Measurements from ENCODE around the gene PIP5K1A. TPM values are rescaled to one million over a fixed set of nuclear protein-coding genes. Genes with fewer than 3 reads are reported as not detected.
"Not testable (repeated sequence)": the region's sequence is repeated elsewhere in the genome, so short reads cannot be mapped to it uniquely, and the experiment has no call there.

Gene PIP5K1A
- total RNA-seq, 4 donors from 2014 or later: 27.7 to 67.6 (median 44.1) TPM

DNA sequence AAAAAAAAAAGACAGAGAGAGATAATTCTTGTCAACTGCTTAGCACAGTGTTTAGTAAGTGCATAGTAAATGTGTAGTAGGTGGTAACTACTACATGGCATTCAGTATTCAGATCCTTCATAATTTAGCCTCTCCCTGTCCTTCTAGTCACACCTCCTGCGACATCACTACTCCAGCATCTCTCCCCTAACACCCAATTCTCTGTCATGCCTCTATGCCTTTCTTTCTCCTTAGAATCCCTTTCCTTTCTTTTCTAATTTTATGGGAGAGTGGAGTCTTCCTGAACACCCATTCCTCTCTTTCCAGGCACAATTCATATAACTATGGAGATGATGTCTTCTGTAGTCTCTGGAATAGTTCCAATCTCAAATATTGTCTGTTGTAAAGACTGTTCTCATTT, 4.5 kb upstream of the PIP5K1A start:
- intact Hi-C loops (cut with DNase I; ENCODE audit: low total_unique reads): no loop called here
- DNase-seq (ENCODE audit: low spot score in 2 of 2): no peak
- 72 to 86% methylated on average over 1 of the region's 1 CpG for WGBS, 2 donors

DNA sequence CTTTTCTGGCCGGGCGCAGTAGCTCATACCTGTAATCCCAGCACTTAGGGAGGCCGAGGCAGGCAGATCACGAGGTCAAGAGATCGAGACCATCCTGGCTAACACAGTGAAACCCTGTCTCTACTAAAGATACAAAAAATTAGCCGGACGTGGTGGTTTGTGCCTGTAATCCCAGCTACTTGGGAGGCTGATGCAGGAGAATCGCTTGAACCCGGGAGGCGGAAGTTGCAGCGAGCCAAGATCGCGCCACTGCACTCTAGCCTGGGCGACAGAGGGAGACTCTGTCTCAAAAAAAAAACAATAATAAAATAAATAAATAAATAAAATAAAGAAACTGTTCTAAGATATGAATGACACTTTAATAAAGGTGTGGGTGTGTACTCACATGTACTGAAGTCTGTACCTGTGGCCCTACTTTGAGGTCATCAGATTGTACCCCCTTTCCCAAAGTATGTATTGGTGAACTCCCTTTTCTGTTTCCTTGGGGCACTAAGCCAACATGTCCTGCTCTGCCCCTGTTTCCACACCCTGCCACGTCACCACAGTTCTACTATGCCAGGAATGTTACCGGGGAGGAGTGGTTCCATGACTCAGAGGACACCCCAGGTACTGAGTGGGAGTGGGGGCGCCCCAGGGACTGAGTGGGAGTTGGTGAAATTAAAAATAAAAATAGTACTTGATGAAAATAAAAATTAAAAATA, 3.3 kb upstream of the PIP5K1A start:
- not testable (repeated sequence) for H3K4me3 ChIP-seq (ENCODE audit: low read depth, poor library complexity, severe bottlenecking)
- peak; percentile 93 to 96 for DNase-seq (ENCODE audit: low spot score in 2 of 2)
- intact Hi-C loops (cut with DNase I; ENCODE audit: low total_unique reads): loop anchor here (5.0 kb wide), 1 partner anchor 57 kb away; the partner anchor contains the start of gene PSMD4
- 52 to 53% methylated on average over 17 of the region's 17 CpGs for WGBS, 2 donors

More for the DNA sequence above, 4.5 kb upstream of the PIP5K1A start:
- TF ChIP-seq, protein P1, sequence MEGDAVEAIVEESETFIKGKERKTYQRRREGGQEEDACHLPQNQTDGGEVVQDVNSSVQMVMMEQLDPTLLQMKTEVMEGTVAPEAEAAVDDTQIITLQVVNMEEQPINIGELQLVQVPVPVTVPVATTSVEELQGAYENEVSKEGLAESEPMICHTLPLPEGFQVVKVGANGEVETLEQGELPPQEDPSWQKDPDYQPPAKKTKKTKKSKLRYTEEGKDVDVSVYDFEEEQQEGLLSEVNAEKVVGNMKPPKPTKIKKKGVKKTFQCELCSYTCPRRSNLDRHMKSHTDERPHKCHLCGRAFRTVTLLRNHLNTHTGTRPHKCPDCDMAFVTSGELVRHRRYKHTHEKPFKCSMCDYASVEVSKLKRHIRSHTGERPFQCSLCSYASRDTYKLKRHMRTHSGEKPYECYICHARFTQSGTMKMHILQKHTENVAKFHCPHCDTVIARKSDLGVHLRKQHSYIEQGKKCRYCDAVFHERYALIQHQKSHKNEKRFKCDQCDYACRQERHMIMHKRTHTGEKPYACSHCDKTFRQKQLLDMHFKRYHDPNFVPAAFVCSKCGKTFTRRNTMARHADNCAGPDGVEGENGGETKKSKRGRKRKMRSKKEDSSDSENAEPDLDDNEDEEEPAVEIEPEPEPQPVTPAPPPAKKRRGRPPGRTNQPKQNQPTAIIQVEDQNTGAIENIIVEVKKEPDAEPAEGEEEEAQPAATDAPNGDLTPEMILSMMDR (IDR thresholded peaks at IDR 0.05): no peak
- TF ChIP-seq POLR2A (IDR thresholded peaks at IDR 0.05): no peak
- H3K4me3 ChIP-seq (ENCODE audit: low read depth, poor library complexity, severe bottlenecking): no peak overlapping the region

DNA sequence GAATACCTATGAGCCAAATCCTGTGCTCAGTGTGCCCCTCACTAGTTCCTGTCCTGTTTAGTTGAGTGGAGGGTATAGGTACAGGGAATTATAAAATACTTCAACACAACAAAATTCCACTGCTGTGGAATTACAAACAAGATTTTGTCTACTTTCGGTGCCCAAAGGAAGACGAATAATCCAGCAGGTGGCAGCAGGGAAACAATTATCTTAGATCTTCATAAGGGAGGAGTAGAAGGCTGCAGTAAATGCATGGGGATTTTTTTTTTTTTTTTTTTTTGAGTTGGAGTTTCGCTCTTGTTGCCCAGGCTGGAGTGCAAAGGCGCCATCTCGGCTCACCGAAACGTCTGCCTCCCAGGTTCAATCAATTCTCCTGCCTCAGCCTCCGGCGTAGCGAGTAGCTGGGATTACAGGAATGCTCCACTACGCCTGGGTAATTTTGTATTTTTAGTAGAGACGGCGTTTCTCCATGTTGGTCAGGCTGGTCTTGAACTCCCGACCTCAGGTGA, 2.0 kb upstream of the PIP5K1A start:
- 28 to 29% methylated on average over 14 of the region's 14 CpGs for WGBS, 2 donors
- H3K4me3 ChIP-seq (ENCODE audit: low read depth, poor library complexity, severe bottlenecking): no peak overlapping the region
- intact Hi-C loops (cut with DNase I; ENCODE audit: low total_unique reads): loop anchor here (5.0 kb wide), 1 partner anchor 56 kb away; the partner anchor contains the start of gene PSMD4
- TF ChIP-seq, protein P1 (IDR thresholded peaks at IDR 0.05): no peak
- TF ChIP-seq POLR2A (IDR thresholded peaks at IDR 0.05): no peak
- DNase-seq (ENCODE audit: low spot score in 2 of 2): peak; percentile 82 to 86

DNA sequence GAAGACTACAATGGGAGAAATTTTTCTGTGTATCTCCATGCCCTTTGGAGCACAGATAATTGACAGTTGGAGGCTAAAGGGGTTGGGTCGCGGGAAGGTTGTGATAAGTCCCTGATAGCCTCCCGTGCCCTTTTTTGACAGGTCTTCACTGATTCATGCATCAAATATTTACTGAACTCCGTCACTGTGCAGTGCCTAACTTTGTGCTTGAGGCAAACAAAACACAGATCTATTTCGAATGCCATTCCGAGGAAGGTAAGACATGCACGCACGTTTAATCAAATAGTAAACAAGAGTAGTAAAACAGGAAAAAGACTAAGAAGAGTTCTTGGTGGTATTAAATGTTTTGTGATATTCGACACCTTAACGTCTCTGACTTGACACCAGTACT, 494 bp upstream of the PIP5K1A start:
- WGBS, 2 donors: 7% methylated on average over 10 of the region's 10 CpGs
- no peak overlapping the region for H3K4me3 ChIP-seq (ENCODE audit: low read depth, poor library complexity, severe bottlenecking)
- peak in 1 of 2 donors; percentile 61 for DNase-seq (ENCODE audit: low spot score in 2 of 2)
- TF ChIP-seq, protein P1 (IDR thresholded peaks at IDR 0.05): no peak
- no peak for TF ChIP-seq POLR2A (IDR thresholded peaks at IDR 0.05)
- intact Hi-C loops (cut with DNase I; ENCODE audit: low total_unique reads): loop anchor here (5.0 kb wide), 1 partner anchor 54 kb away; the partner anchor contains the start of gene PSMD4

DNA sequence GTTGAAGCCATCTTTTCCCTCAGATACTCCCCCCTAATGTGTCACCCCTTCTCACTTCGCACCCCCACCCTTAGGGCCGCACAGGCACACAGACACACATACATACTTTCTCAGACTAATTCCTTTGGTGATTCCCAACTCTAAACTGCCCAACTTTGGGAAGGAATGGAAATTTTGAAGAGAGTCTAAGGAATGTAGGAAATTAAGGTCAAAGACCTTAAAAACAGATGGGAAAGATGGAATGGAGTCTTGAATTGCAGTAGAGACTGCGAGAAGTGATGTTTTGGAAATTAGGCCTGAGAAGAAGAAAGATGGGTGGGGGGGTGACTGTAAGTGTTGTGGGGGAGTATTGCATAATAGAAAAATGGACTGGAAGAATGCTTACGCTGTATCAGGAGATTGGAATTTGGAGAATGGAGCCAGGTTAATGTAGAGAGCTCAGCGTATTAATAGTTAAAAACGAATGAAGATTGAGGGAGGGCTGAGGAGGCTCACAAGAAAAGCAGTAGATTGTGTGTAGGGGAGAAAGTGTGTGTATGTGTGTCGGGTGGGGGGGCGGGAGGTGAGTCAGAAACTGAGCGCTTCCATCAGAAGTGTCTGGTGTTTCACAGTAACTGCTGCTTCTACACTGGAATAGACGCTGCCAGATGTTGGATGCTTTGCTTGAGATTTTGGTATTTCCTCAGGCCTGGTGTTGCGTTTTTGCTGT, 1.7 kb downstream of the PIP5K1A start:
- WGBS, 2 donors: 12 to 21% methylated on average over 11 of the region's 11 CpGs
- intact Hi-C loops (cut with DNase I; ENCODE audit: low total_unique reads): loop anchor here (5.0 kb wide), 1 partner anchor 52 kb away; the partner anchor contains the start of gene PSMD4
- peak; percentile 47 to 74 for DNase-seq (ENCODE audit: low spot score in 2 of 2)
- no peak overlapping the region for H3K4me3 ChIP-seq (ENCODE audit: low read depth, poor library complexity, severe bottlenecking)
- TF ChIP-seq POLR2A (IDR thresholded peaks at IDR 0.05): no peak
- TF ChIP-seq, protein P1 (IDR thresholded peaks at IDR 0.05): no peak

DNA sequence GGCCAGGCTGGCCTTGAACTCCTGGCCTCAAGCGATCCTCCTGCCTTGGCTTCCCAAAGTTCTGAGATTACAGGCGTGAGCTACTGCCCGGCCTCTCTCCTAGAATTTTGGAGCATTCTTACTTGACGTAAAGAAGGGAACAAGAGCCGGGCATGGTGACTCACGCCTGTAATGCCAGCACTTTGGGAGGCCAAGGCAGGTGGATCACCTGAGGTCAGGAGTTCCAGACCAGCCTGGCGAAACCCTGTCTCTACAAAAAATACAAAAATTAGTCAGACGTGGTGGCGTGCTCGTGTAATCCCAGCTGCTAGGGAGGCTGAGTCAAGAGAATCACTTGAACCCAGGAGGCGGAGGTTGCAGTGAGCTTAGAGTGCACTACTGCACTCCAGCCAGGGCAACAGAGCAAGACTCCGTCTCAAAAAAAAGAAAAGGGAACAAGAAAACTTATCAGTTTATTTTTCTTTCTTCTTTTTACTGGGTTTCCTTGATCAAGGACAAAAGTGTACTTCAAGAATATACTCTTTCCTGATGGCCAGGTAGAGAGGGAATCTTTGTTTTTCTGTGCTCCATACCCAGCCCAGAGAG, 7.1 kb downstream of the PIP5K1A start:
- peak in 1 of 2 donors; percentile 26 for DNase-seq (ENCODE audit: low spot score in 2 of 2)
- intact Hi-C loops (cut with DNase I; ENCODE audit: low total_unique reads); H3K4me3 ChIP-seq (ENCODE audit: low read depth, poor library complexity, severe bottlenecking): not testable (repeated sequence)
- 91 to 96% methylated on average over 12 of the region's 12 CpGs for WGBS, 2 donors
